Endothelial cell of umbilical vein (primary cell): ENCODE measurements around the gene ADAMTS6.

ENCODE experiments used
- CTCF ChIP-seq, 2 donors: IDR thresholded peaks; 1 replicate in 1 of 2; 2 replicates in 1 of 2; pipeline ENCODE4 v1.5.1; 2011; ENCODE audit warnings: low read length in 2 of 2, mild to moderate bottlenecking in 2 of 2, moderate library complexity in 2 of 2, control low read depth in 1 of 2, inconsistent platforms in 1 of 2, low read depth in 1 of 2; ENCODE audit not compliant: insufficient read depth in 1 of 2; ENCODE audit errors: extremely low read depth in 1 of 2
- EZH2 ChIP-seq: IDR thresholded peaks from 2 replicates; pipeline ENCODE4 v1.6.1; 2012; ENCODE audit warnings: borderline replicate concordance, low read depth, mild to moderate bottlenecking, moderate library complexity, low read length, inconsistent platforms; ENCODE audit not compliant: severe bottlenecking
- MAX ChIP-seq: IDR thresholded peaks from 2 replicates; pipeline ENCODE4 v1.6.1; 2011; ENCODE audit not compliant: insufficient read depth, insufficient read length
- POLR2A ChIP-seq: IDR thresholded peaks from 2 replicates; pipeline ENCODE4 v1.6.1; 2012; ENCODE audit warnings: low read depth, mild to moderate bottlenecking, control low read depth, low read length
- POLR2AphosphoS5 ChIP-seq: IDR thresholded peaks from 2 replicates; pipeline ENCODE4 v1.6.1; 2012; ENCODE audit warnings: low read depth, mild to moderate bottlenecking, control low read depth, low read length, moderate library complexity; ENCODE audit not compliant: insufficient read depth

- TF ChIP-seq CTCF (IDR thresholded peaks at IDR 0.05; ENCODE audit: extremely low read depth in 1 of 2, insufficient read depth in 1 of 2, low read depth in 1 of 2, low read length in 2 of 2) (no peak), POLR2AphosphoS5 (no peak), EZH2 (no peak), POLR2A (no peak), MAX (no peak)
Measured at GRCh38 chr5:65341835-65342234, 139.9 kb downstream of the ADAMTS6 start.
